Activated naive CD8-positive, alpha-beta T cell treated with anti-CD3 and anti-CD28 coated beads, Interleukin-2, amount 50 U/mL, for 16 hours (primary cell): ENCODE measurements around the gene CCT5.
"Not testable (repeated sequence)": the region's sequence is repeated elsewhere in the genome, so short reads cannot be mapped to it uniquely, and the experiment has no call there.

ENCODE experiments used
- DNase-seq: peaks from one replicate; pipeline ENCODE4 v3.0.0-alpha.2; 2020; ENCODE audit warnings: low read depth, low spot score

The CCT5 gene

DNA sequence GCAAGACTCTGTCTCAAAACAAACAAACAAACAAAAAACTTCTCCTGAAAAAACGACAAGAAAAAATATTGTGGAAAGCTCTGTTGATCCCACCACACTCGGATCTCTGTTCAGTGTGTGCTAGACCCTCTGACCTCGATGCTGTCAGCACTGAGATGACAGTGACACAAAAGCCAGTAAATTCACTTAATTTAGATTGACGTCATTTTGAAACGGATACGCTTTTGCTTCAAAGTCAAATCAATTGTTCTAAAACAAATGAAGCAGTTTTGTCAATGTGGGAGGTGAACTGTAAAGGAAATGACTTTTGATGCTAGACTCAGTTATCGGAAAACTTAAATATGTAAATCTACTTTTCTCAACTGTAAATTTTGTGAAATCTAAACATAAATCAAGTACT lies 26.6 kb downstream of the CCT5 start:
- no peak for DNase-seq

DNA sequence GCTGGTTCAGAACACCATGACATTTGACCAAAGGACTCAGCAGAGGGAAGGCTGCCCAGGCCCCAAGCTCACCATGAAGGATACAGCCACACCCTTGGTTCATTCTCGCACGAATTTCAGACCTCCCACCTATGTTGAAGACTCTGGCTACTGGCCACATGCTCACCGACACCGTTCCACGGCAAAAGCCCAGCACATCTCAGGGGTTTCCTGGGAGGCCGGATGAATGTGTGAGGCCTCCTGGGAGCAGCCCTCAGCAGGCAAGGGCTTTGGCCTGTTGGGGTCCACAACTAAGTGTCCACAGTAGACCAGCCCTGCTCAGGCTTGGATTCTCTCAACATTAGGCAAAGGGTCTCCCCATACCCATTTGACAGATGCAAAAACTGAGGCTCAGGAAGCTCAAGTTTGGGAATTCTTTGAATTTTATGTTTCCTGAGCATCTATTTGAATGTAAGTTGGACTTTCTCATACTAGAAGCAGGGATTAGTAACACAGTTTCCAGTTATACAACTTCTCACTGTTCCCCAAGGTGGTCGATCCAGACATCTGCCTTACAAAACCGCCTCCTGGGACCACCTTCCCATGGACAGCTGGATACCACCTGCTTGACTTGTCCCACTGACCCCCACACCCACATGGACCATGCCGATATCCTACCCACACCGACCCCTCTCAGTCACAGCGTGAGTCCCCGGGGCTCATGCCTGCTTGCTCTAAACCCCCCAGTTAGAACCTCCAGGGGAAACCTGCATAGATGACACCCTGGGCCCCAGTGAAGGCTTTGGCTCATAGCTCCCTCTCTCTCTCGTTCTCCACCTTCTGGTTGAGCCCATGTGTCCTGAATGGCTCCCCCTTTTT lies 27.9 kb downstream of the CCT5 start:
- DNase-seq: no peak

DNA sequence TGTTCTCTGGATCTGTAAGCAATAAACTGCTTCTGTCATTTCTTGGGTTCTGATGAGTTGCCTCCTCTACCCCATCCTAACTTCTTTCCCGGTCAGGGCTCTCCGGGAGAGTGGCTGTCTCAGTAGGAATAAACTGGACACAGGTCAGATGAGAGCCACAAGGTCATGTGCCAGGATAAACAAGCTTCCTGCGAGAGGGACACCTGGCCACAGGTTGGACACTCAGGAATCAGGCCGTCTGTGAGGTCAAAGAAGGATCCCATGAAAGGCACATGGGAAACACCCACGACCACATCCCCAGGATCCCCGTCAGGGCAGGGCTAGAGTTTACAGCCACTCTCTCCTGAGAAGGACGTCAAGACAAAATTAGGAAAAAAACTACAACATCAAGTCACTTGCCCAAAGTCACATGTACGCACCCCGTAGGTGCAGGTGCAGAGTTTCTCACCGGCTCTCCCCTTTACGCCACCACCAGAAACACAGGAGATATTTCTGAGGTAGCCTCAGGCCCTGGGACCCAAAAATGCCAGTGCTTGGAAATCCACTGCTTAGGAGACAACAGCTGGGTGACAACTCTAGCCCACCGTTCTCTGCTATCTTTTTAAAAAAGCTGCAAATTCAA lies 28.7 kb downstream of the CCT5 start:
- no peak for DNase-seq

DNA sequence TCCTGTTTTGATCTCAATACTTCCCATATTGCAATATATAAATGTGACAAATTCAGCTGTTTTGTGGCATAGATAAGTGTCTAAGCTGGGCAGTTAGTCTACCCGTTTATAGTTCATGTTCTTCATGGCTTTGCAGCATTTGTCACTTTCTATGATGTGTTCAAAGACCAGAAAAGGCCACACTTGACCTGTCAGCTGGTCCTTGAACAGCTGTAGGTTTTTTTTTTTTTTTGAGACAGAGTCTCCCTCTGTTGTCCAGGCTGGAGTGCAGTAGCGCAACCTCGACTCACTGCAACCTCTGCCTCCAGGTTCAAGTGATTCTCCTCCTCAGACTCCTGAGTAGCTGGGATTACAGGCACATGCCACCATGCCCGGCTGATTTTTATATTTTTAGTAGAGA lies 29.2 kb downstream of the CCT5 start:
- no peak for DNase-seq

DNA sequence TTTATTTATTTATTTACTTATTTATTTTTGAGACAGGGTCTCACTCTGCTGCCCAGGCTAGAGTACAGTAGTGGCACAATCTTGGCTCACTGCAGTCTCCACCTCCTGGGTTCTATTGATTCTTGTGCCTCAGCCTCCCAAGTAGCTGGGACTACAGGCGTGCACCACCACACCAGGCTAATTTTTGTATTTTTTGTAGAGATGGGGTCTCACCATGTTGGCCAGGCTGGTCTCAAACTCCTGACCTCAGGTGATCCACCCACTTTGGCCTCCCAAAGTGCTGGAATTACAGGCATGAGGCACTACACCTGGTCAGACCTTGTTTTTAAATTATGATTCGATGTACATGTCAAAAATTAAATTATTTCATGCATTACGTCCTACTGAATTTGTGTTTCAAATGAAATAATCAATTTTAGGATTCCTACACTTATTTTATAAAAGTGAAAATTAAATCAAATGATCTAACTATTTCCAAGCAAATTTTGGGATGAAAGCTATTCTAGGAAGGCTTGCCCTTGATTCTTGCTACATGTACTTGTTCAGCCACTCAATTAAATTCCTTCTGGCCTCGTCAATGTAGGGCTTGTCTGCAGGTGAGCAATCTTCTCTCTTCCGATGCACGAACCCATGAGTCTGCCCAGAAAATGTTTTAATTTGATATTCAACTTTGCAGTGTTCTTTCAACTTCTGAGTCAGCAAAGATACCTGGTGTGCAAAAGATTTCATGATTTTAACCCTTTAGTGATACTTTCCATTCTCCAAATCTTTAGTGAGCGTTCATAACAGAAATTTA lies 30.0 kb downstream of the CCT5 start:
- DNase-seq: no peak

DNA sequence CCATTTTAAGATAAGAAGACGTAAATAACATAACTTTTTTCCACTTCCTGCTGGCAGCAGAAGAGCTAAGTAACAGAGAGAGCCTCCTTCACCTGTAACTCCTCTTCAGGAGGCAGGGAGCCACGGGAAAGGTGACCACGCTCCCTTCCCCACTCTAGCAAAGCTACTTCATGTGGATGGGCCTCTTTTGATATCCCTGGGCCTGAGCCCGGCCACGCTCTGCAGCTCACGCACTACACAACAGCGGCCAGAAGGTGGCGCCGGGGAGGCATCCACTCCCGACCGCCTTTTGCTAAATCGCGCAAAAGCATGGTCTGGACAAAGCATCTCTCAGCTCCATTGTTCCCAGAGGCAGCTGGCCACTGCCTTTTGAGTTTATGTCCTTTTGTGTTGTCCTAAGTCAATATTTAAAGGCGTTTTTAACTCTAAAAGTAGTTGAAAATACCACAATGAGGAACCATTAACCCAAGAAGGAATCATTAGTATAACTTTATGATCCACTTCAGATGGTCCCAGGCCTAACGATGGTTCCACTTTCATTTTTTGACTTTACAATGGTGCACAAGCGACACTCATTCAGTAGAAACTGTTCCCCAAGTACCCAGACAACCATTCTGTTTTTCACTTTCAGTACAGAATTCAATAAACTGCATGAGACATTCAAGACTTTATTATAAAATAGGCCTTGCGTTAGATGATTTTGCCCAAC lies 34.0 kb downstream of the CCT5 start:
- peak; percentile 56 for DNase-seq

DNA sequence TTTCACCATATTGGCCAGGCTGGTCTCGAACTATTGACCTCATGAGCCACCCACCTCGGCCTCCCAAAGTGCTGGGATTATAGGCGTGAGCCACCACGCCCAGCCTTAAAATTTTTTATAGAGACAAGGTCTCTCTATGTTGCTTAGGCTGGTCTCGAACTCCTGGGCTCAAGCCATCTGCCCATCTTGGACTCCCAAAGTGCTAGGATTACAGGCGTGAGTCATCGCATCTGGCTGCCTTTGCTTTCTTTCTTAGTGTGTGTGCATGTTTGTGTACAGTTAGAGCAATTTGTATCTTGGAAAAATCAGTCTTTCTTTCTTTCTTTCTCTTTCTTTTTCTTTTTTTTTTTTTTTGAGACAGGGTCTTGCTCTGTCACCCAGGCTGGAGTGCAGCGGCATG lies 35.3 kb downstream of the CCT5 start:
- not testable (repeated sequence) for DNase-seq

DNA sequence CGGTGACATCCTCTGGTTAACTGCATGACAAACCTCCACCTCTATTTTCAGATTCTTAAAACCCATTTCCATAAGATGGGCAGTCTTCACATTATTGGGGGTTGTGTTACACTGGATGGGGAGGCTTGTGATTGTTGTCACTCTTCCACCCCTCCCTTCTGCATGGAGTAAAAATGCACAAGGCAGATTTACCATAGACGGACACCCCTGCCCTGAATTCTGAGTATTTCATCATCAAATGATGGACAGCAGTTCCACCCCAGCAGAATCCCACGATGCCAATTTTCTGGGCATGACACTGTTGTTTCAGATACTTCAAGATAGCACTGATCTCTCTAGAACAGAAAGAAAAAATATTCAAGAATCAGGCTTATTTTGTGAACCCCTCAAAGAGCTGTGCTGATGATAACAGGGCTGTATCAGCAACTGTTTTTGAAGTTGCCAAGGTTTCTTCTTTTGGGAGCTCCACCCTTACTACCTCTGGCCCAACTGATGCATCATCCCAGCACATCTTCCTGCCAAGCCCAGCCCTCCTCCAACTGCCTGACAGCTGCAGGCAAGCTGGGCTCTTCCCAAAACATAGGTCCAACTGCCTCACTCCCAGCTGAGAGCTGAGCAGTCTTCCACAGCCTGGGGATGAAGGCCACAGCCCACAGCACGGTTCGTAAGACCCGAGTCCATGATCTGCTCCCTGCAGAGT lies 36.2 kb downstream of the CCT5 start:
- DNase-seq: no peak

DNA sequence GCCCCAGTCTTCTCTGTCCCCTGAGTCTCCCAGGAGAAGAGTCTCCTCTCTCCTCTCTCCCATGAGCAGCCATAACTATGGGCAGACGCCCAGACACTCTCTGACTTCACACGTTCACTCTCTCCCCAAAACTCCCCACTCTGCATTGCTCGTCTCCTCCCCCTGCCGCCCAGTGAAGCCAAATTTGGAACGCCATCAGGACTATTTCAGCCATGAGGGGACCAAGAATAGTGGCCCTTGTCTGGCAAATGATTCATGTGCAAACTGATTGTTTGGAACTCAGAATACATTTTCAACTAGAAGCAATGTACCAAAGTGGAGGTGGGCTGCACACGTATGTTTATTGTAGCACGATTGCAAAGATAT lies 36.8 kb downstream of the CCT5 start:
- no peak for DNase-seq

DNA sequence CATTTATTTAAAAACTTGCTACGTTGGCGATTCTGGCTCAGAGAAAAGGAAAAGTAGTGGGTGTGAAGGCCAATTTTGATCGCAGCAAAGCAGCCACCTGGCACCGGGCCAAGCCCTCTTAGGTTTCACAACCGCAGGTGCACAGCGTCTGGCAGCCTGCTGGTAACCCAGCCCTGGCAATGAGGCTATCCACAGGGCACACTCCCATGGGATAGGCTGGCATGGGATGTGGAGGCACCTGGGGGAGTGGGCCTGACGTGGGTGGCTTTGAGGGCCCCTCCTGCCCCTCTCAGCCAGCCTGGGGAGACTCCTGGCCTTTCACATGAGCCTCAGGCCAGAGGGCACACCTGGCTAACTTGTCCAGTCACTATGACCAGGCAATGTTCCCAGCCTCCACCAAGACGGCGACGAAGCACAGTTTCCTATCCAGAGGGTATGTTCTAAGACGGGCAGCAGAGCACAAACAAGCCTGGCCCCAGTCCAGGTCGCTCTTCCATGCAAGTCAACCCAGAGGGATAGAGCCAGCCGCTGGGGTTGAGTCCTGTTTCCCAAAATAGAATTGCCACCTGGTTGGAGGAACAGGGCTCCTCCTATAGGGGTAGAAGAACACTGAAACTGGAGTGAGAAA lies 38.6 kb downstream of the CCT5 start:
- DNase-seq: no peak

DNA sequence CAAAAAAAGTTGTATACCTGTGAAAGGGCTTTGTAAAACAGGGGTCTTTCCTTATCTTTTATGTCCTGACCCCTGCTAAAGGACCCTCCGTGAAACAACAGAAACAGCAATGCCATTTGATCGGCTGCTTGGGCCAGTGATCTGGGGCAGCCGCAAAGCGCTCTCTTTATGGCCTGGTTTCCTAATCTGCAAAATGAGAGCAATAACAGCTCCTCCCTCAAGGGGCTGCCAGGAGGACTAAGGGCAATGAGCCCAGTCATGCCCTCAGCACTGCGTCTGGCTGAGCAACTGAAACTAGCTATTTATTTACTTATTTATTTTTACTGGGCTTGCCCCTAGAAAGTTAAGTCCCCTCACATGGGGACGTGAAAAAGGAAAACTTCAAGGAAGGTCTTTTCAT lies 39.3 kb downstream of the CCT5 start:
- DNase-seq: no peak

DNA sequence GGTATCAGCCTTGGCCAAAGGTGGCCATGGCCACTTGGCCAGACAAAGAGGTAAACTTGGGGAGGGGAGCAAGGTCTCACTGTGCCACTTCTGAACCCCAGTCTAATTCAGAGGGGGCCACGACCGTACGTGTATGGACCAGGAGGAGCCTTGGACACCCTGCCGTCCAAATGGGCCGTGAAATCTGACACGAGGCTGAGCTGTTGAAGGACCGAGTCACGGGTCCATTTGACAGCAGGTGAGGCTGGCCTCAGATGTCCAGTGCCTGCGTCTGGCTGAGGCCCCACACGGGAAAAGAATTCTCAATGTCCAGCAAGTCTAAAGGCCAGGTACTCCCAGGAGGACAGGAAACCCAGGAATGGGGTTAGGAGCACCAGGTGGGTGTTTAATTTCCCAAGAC lies 39.9 kb downstream of the CCT5 start:
- no peak for DNase-seq

DNA sequence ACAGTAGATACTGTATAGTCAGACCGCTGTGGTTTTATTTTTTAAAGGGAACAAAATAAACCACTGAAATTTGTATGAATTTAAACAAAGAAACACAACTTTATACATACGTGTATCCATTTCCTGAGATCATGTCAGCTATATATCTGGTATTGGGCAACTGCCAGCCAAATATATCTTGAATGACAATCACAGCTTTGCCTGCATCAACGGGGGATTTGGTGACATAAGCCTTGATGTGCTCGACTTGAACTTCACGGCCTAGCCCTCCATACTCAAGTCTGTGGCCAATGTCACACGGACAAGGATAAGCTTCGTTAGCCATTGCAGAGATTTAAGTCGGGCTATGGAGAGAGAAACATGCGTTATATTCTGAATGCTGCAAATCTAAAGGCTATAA lies 40.4 kb downstream of the CCT5 start:
- no peak for DNase-seq

DNA sequence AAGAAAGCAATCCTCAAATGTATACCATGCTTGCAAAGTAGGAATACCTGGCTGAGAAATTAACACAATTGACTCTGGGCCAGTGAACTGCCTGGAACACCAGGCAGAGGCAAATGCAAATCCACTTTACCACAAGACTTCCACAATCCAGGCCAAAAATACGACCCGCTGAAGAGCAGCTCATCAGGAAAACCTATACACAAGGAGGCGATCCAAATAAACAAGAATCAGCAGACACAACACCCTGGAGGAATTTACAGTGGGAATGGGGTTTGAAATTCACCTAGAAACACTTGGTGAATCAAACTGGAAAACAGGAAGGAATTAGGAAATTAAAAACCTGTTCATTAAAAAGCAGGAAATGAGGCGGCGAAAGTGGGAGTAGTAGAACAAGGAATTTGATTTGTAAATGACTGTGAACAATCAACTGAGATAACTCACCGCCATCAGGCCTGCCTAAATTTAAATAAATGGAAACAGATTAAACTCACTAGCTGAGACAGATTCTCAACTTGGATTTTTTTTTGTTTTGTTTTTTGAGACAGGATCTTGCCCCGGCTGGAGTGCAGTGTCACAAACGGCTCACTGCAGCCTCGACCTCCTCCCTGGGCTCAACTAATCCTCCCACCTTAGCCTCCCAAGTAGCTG lies 41.7 kb downstream of the CCT5 start:
- no peak for DNase-seq

DNA sequence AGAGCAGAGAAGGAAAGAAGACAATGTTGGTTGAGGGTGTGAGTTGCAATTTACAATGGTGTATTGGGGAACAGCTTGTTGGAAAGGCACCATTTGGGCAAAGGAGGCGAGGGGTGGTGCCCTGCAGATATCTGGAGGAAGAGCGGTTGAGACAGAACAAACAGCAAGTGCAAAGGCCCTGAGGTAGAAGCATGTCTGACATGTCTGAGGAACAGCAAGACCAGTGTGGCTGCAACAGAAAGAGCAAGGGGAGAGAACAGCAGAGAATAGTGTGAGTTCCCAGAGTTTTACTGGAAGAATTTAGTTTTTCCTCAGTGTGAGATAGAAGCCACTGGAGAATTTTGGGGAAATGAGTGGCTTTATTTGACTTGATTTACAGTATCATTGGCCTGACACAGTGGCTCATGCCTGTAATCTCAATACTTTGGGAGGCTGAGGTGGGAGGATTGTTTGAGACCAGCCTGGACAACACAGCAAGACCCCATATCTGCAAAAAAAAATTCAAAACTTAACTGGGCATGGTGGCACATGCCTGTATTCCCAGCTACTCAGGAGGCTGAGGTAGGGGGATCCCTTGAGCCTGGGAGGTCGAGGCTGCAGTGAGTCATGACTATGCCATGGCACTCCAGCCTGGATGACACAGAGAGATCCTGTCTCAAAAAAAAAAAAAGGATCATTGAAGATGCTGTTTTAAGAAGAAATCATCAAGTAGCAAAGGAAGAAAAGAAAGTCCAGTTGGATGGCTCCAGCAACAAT lies 44.0 kb downstream of the CCT5 start:
- DNase-seq: no peak

DNA sequence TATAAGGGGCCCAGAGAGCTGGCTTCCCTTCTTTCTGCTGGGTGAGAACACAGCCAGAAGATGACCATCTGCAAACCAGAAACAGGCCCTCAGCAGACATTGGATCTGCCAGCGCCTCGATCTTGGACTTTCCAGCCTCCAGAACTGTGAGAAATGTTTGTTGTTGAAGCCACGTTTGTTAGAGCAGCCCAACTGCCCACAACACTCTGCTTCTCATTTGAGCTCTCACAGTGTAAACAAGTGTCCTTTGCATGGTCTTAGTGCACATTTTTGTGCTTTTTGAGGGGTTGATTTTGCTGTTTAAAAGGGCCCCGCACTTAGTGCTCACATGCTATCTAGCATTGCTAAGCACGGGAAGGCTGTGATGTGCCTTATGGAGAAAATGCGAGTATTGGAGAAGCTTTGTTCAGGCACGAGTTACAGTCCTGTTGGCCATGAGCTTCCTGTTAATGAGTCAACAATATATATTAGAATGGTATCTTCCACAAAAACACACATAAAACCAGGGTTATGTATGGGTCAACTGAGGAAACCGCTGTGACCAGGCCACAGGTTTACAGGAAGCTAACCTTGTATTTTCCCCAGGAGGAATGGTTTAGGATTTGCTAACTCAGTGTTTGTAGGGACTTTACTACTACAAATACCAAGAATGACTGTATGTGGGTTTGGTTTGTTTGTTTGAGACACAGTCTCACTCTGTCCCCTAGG lies 45.7 kb downstream of the CCT5 start:
- DNase-seq: no peak

DNA sequence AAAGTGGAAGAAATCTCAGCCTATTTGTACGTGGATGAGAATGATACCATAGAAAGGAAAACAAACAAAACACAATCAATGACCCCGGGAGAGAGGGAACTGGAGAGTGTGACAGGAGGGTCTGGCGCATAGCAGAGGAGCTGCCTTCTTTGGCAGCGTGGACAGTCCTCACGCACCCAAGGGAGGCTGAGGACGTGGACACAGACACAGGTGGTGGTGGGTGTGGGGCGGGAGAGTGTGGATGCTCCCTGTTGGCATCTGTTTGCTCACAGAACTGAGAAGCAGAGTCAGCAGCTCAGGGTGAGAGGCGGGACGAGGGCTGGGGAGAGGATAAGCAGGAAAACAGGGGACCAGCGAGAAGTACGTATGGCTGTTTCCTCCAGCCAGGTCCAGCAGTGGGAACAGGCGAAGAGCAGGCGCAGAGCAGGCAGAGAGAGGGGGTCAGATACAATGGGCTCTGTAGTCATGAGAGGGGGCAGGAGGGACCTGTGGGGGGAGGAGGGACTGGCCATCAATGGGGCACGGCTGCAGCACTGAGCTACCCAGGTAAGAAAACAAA lies 47.6 kb downstream of the CCT5 start:
- DNase-seq: no peak

DNA sequence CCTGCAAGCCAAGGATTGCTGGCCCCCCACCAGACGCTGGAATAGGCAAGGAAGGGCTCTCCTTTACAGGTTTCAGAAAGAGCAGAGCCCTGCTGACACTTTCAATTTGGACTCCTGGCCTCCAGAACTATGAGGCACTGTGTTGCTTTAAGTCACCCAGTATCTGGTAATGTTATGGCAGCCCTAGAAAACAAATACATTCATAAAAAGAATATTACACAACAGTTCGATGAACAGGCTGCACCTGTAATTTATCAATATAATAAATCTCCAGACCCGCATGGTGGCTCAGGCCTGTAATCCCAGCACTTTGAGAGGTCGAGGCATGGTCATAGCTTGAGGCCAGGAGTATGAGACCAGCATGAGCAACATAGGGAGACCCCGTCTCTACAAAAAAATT lies 50.2 kb downstream of the CCT5 start:
- no peak for DNase-seq

DNA sequence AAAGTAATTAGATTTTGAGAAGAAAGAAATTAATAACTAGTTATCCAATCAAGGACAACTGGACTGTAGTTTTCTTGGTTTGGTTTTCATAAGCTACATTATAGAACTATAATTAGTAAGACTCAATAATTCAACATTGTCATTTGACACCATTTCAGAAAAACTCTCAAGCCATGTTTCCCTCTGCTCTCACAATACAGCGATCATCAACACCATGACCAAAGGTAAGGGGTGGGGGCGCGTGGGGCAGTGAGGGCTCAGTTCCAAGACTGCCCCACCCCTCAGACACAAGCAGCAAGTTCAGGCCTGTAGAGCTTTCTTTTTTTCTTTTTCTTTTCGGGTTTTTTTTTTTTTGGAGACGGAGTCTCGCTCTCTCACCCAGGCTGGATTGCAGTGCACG lies 51.2 kb downstream of the CCT5 start:
- DNase-seq: no peak
